ENCODE measurements around the gene RNF227. TPM values are rescaled to one million over a fixed set of nuclear protein-coding genes. Genes with fewer than 3 reads are reported as not detected.

Gene RNF227
- total and polyA plus RNA-seq, 10 of the 15 experiments (the other 5 are each of a cell fraction or from before 2014, with no cell fraction given), result 0.49 to 5.0 (median 1.3) TPM

GRCh38 chr17:7883781-7884386 lies 32.2 kb downstream of the RNF227 start (continued):
- TF ChIP-seq NFYA (IDR thresholded peaks at IDR 0.05; ENCODE audit: borderline replicate concordance, low read depth, low read length) (no peak), CEBPB (IDR thresholded peaks at IDR 0.05; ENCODE audit: borderline replicate concordance in 1 of 2, low read depth in 2 of 2, low read length in 2 of 2) (no peak), RAD51 (IDR thresholded peaks at IDR 0.05) (peak; percentile 43; the same call in 1 of the 2 replicates), POLR2AphosphoS5 (IDR thresholded peaks at IDR 0.05; ENCODE audit: low read length) (0 out of 2 replicates have a peak, but pooled peaks have one; percentile 33), TAF1 (IDR thresholded peaks at IDR 0.05; ENCODE audit: borderline replicate concordance, low read depth, low read length) (peak; percentile 41; the same call in 1 of the 2 replicates), ZNF207 (IDR thresholded peaks at IDR 0.05; ENCODE audit: borderline replicate concordance) (0 out of 2 replicates have a peak, but pooled peaks have one; percentile 33), RB1 (IDR thresholded peaks at IDR 0.05; ENCODE audit: borderline replicate concordance) (peak; percentile 39; the same call in 1 of the 2 replicates), JUNB (IDR thresholded peaks at IDR 0.05) (no peak), MYC (IDR thresholded peaks at IDR 0.05; ENCODE audit: insufficient read depth, insufficient read length, insufficient replicate concordance, low read length, severe bottlenecking) (no peak), MEF2A (IDR thresholded peaks at IDR 0.05; ENCODE audit: insufficient read depth, low read depth, low read length) (peak; percentile 36; the same call in 1 of the 2 replicates), TBL1XR1 (IDR thresholded peaks at IDR 0.05; ENCODE audit: low read depth, low read length) (no peak), NBN (IDR thresholded peaks at IDR 0.05) (peak; percentile 78), ATF7 (IDR thresholded peaks at IDR 0.05; ENCODE audit: low read depth) (peak; percentile 51; the same call in 1 of the 2 replicates), MTA2 (IDR thresholded peaks at IDR 0.05; ENCODE audit: low read depth) (no peak; the same call in 1 of the 2 replicates), EP300 (IDR thresholded peaks at IDR 0.05; ENCODE audit: borderline replicate concordance in 1 of 2, control insufficient read depth in 1 of 2, low read depth in 2 of 2, low read length in 2 of 2) (no peak), ATF2 (IDR thresholded peaks at IDR 0.05; ENCODE audit: low read length) (peak; percentile 12; the same call in 1 of the 2 replicates), YY1 (IDR thresholded peaks at IDR 0.05; ENCODE audit: low read depth, low read length) (peak; percentile 95)
- TF ChIP-seq, protein P1, sequence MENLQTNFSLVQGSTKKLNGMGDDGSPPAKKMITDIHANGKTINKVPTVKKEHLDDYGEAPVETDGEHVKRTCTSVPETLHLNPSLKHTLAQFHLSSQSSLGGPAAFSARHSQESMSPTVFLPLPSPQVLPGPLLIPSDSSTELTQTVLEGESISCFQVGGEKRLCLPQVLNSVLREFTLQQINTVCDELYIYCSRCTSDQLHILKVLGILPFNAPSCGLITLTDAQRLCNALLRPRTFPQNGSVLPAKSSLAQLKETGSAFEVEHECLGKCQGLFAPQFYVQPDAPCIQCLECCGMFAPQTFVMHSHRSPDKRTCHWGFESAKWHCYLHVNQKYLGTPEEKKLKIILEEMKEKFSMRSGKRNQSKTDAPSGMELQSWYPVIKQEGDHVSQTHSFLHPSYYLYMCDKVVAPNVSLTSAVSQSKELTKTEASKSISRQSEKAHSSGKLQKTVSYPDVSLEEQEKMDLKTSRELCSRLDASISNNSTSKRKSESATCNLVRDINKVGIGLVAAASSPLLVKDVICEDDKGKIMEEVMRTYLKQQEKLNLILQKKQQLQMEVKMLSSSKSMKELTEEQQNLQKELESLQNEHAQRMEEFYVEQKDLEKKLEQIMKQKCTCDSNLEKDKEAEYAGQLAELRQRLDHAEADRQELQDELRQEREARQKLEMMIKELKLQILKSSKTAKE (IDR thresholded peaks at IDR 0.05; ENCODE audit: low read depth, poor library complexity, severe bottlenecking), result peak; percentile 80
- TF ChIP-seq, protein P2, sequence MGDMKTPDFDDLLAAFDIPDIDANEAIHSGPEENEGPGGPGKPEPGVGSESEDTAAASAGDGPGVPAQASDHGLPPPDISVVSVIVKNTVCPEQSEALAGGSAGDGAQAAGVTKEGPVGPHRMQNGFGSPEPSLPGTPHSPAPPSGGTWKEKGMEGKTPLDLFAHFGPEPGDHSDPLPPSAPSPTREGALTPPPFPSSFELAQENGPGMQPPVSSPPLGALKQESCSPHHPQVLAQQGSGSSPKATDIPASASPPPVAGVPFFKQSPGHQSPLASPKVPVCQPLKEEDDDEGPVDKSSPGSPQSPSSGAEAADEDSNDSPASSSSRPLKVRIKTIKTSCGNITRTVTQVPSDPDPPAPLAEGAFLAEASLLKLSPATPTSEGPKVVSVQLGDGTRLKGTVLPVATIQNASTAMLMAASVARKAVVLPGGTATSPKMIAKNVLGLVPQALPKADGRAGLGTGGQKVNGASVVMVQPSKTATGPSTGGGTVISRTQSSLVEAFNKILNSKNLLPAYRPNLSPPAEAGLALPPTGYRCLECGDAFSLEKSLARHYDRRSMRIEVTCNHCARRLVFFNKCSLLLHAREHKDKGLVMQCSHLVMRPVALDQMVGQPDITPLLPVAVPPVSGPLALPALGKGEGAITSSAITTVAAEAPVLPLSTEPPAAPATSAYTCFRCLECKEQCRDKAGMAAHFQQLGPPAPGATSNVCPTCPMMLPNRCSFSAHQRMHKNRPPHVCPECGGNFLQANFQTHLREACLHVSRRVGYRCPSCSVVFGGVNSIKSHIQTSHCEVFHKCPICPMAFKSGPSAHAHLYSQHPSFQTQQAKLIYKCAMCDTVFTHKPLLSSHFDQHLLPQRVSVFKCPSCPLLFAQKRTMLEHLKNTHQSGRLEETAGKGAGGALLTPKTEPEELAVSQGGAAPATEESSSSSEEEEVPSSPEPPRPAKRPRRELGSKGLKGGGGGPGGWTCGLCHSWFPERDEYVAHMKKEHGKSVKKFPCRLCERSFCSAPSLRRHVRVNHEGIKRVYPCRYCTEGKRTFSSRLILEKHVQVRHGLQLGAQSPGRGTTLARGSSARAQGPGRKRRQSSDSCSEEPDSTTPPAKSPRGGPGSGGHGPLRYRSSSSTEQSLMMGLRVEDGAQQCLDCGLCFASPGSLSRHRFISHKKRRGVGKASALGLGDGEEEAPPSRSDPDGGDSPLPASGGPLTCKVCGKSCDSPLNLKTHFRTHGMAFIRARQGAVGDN (IDR thresholded peaks at IDR 0.05), result no peak
- TF ChIP-seq, protein P3, sequence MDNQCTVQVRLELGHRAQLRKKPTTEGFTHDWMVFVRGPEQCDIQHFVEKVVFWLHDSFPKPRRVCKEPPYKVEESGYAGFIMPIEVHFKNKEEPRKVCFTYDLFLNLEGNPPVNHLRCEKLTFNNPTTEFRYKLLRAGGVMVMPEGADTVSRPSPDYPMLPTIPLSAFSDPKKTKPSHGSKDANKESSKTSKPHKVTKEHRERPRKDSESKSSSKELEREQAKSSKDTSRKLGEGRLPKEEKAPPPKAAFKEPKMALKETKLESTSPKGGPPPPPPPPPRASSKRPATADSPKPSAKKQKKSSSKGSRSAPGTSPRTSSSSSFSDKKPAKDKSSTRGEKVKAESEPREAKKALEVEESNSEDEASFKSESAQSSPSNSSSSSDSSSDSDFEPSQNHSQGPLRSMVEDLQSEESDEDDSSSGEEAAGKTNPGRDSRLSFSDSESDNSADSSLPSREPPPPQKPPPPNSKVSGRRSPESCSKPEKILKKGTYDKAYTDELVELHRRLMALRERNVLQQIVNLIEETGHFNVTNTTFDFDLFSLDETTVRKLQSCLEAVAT (IDR thresholded peaks at IDR 0.05), result peak; percentile 61; the same call in 1 of the 2 replicates

All from GM12878 (cell line).